ENCODE results near the gene ARPP21. TPM values are rescaled to one million over a fixed set of nuclear protein-coding genes. Genes with fewer than 3 reads are reported as not detected.

ARPP21 gene
- total and polyA plus RNA-seq, 2 experiments from 2014 or later, result not detected

GRCh38 chr3:35779611-35780010, 140.3 kb downstream of the ARPP21 start:
- H3K79me2 ChIP-seq (ENCODE audit: insufficient read depth), result no peaks in the 10 kb centered on the region
- in situ Hi-C loops (cut with MboI), result no loop called here
- no peaks in the 10 kb centered on the region for H3K36me3 ChIP-seq (ENCODE audit: low read depth)
- no peaks in the 10 kb centered on the region for H3K27me3 ChIP-seq (replicated peaks; ENCODE audit: insufficient read depth)
- DNase-seq, result no peak
- no peak overlapping the region for H3K9ac ChIP-seq
- H3K9me3 ChIP-seq (ENCODE audit: low read depth), result no peaks in the 10 kb centered on the region
- no peaks in the 10 kb centered on the region for H3F3A ChIP-seq (ENCODE audit: insufficient read depth)
- TF ChIP-seq EZH2 (IDR thresholded peaks at IDR 0.05; ENCODE audit: insufficient read depth, poor library complexity, severe bottlenecking) (no peak), EZH2phosphoT487 (IDR thresholded peaks at IDR 0.05; ENCODE audit: insufficient read depth, low read depth) (no peak)
- H3K27ac ChIP-seq, result no peak overlapping the region
- no peak overlapping the region for H3K4me2 ChIP-seq (ENCODE audit: unreplicated experiment)
- H3K4me1 ChIP-seq (ENCODE audit: insufficient read depth), result no peaks in the 10 kb centered on the region
- no peaks in the 10 kb centered on the region for H3K9me2 ChIP-seq (ENCODE audit: insufficient read depth)
- no peak overlapping the region for H2AFZ ChIP-seq
- no peaks in the 10 kb centered on the region for H4K20me1 ChIP-seq (ENCODE audit: insufficient read depth)
- H3K4me3 ChIP-seq, result no peak overlapping the region

GRCh38 chr3:35780800-35781199, 141.5 kb downstream of the ARPP21 start:
- TF ChIP-seq EZH2phosphoT487 (IDR thresholded peaks at IDR 0.05; ENCODE audit: insufficient read depth, low read depth) (no peak), EZH2 (IDR thresholded peaks at IDR 0.05; ENCODE audit: insufficient read depth, poor library complexity, severe bottlenecking) (no peak)
- Histone ChIP-seq H3K4me1 (ENCODE audit: insufficient read depth) (no peaks in the 10 kb centered on the region), H3K4me2 (ENCODE audit: unreplicated experiment) (no peak overlapping the region), H3K9me2 (ENCODE audit: insufficient read depth) (no peaks in the 10 kb centered on the region), H3K9ac (no peak overlapping the region), H2AFZ (no peak overlapping the region), H3K79me2 (ENCODE audit: insufficient read depth) (no peaks in the 10 kb centered on the region), H3F3A (ENCODE audit: insufficient read depth) (no peaks in the 10 kb centered on the region), H3K36me3 (ENCODE audit: low read depth) (no peaks in the 10 kb centered on the region), H4K20me1 (ENCODE audit: insufficient read depth) (no peaks in the 10 kb centered on the region), H3K4me3 (no peak overlapping the region), H3K9me3 (ENCODE audit: low read depth) (no peaks in the 10 kb centered on the region), H3K27me3 (replicated peaks; ENCODE audit: insufficient read depth) (no peaks in the 10 kb centered on the region), H3K27ac (no peak overlapping the region)
- in situ Hi-C loops (cut with MboI), result no loop called here
- WGBS, 2 experiments (ENCODE audit: low coverage in 1 of 2, low lambda C conversion rate in 2 of 2, missing lambda C conversion rate in 2 of 2), result 12 to 15% methylated on average over 3 of the region's 3 CpGs
- DNase-seq, result no peak

- Histone ChIP-seq H3K27ac (no peak overlapping the region), H3K27me3 (replicated peaks; ENCODE audit: insufficient read depth) (no peaks in the 10 kb centered on the region), H4K20me1 (ENCODE audit: insufficient read depth) (no peaks in the 10 kb centered on the region), H3K9me3 (ENCODE audit: low read depth) (no peaks in the 10 kb centered on the region), H3K4me2 (ENCODE audit: unreplicated experiment) (no peak overlapping the region), H3K4me1 (ENCODE audit: insufficient read depth) (no peaks in the 10 kb centered on the region), H3K79me2 (ENCODE audit: insufficient read depth) (no peaks in the 10 kb centered on the region), H3K9ac (no peak overlapping the region), H3K9me2 (ENCODE audit: insufficient read depth) (no peaks in the 10 kb centered on the region), H3K4me3 (no peak overlapping the region), H3F3A (ENCODE audit: insufficient read depth) (no peaks in the 10 kb centered on the region), H2AFZ (no peak overlapping the region), H3K36me3 (ENCODE audit: low read depth) (no peaks in the 10 kb centered on the region)
- in situ Hi-C loops (cut with MboI), result no loop called here
- TF ChIP-seq EZH2 (IDR thresholded peaks at IDR 0.05; ENCODE audit: insufficient read depth, poor library complexity, severe bottlenecking) (no peak), EZH2phosphoT487 (IDR thresholded peaks at IDR 0.05; ENCODE audit: insufficient read depth, low read depth) (no peak)
- no peak for DNase-seq
Measured at GRCh38 chr3:35781558-35781957, 142.2 kb downstream of the ARPP21 start.

GRCh38 chr3:35782355-35782754, 143.0 kb downstream of the ARPP21 start:
- Histone ChIP-seq H2AFZ (no peak overlapping the region), H3F3A (ENCODE audit: insufficient read depth) (no peaks in the 10 kb centered on the region), H3K4me2 (ENCODE audit: unreplicated experiment) (no peak overlapping the region), H3K27me3 (replicated peaks; ENCODE audit: insufficient read depth) (no peaks in the 10 kb centered on the region), H3K9ac (no peak overlapping the region), H3K4me1 (ENCODE audit: insufficient read depth) (no peaks in the 10 kb centered on the region), H3K9me3 (ENCODE audit: low read depth) (no peaks in the 10 kb centered on the region), H3K79me2 (ENCODE audit: insufficient read depth) (no peaks in the 10 kb centered on the region), H4K20me1 (ENCODE audit: insufficient read depth) (no peaks in the 10 kb centered on the region), H3K27ac (no peak overlapping the region), H3K9me2 (ENCODE audit: insufficient read depth) (no peaks in the 10 kb centered on the region), H3K36me3 (ENCODE audit: low read depth) (no peaks in the 10 kb centered on the region), H3K4me3 (no peak overlapping the region)
- in situ Hi-C loops (cut with MboI), result no loop called here
- WGBS, 2 experiments (ENCODE audit: low coverage in 1 of 2, low lambda C conversion rate in 2 of 2, missing lambda C conversion rate in 2 of 2), result 17 to 19% methylated on average over 1 of the region's 1 CpG
- TF ChIP-seq EZH2phosphoT487 (IDR thresholded peaks at IDR 0.05; ENCODE audit: insufficient read depth, low read depth) (no peak), EZH2 (IDR thresholded peaks at IDR 0.05; ENCODE audit: insufficient read depth, poor library complexity, severe bottlenecking) (no peak)
- no peak for DNase-seq

GRCh38 chr3:35784169-35784568, 144.8 kb downstream of the ARPP21 start:
- Histone ChIP-seq H3K4me2 (ENCODE audit: unreplicated experiment) (no peak overlapping the region), H4K20me1 (ENCODE audit: insufficient read depth) (no peaks in the 10 kb centered on the region), H2AFZ (no peak overlapping the region), H3K9me3 (ENCODE audit: low read depth) (no peaks in the 10 kb centered on the region), H3K9me2 (ENCODE audit: insufficient read depth) (no peaks in the 10 kb centered on the region), H3K9ac (no peak overlapping the region), H3K27ac (no peak overlapping the region), H3F3A (ENCODE audit: insufficient read depth) (no peaks in the 10 kb centered on the region), H3K79me2 (ENCODE audit: insufficient read depth) (no peaks in the 10 kb centered on the region), H3K36me3 (ENCODE audit: low read depth) (no peaks in the 10 kb centered on the region), H3K4me3 (no peak overlapping the region), H3K4me1 (ENCODE audit: insufficient read depth) (no peaks in the 10 kb centered on the region), H3K27me3 (replicated peaks; ENCODE audit: insufficient read depth) (no peaks in the 10 kb centered on the region)
- in situ Hi-C loops (cut with MboI), result no loop called here
- WGBS, 2 experiments (ENCODE audit: low coverage in 1 of 2, low lambda C conversion rate in 2 of 2, missing lambda C conversion rate in 2 of 2), result 10 to 26% methylated on average over 1 of the region's 1 CpG
- TF ChIP-seq EZH2phosphoT487 (IDR thresholded peaks at IDR 0.05; ENCODE audit: insufficient read depth, low read depth), result no peak
- TF ChIP-seq EZH2 (IDR thresholded peaks at IDR 0.05; ENCODE audit: insufficient read depth, poor library complexity, severe bottlenecking), result no peak
- DNase-seq, result no peak
